ENCODE data around the gene DNAH6. TPM values are rescaled to one million over a fixed set of nuclear protein-coding genes. Genes with fewer than 3 reads are reported as not detected.

The DNAH6 gene
- total and polyA plus RNA-seq, 2 of the 13 experiments (the other 11 are each of a cell fraction or from before 2014, with no cell fraction given): 0.01 TPM; not detected in 1

DNA sequence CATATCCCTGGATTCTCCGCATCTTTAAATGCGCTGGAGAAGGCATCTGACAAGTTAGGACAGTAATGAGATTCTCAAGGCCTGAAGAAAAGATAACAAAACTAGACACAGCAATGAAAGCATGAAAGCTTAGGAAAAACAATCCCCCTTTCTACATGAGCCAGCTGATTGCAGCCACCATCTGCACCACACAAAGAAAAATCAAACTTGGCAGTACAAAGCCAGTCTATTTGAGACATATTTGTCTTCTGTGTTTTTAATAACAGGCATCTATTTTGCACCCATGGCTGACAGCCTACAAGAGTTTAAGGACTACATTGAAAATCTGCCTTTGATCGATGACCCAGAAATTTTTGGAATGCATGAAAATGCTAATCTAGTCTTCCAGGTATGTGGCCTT lies 281.0 kb downstream of the DNAH6 start:
- H3K27ac ChIP-seq (ENCODE audit: extremely low read length, insufficient read depth, low read length): no peak overlapping the region
- 51% methylated on average over 3 of the region's 3 CpGs for WGBS (ENCODE audit: low lambda C conversion rate)
- DNase-seq (ENCODE audit: low spot score) (no peak), ATAC-seq (no peak), FAIRE-seq (no peak)
- POLR2A ChIA-PET: no interaction called here
- TF ChIP-seq, protein P1, sequence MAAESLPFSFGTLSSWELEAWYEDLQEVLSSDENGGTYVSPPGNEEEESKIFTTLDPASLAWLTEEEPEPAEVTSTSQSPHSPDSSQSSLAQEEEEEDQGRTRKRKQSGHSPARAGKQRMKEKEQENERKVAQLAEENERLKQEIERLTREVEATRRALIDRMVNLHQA (CRISPR knock-in tag; IDR thresholded peaks at IDR 0.05): no peak
- no peak for TF ChIP-seq KLF11 (CRISPR knock-in tag; IDR thresholded peaks at IDR 0.05)
- no peaks in the 10 kb centered on the region for H3K36me3 ChIP-seq (replicated peaks in 1 of 2; ENCODE audit: control insufficient read depth in 1 of 2, insufficient read depth in 2 of 2, low read length in 2 of 2)
- BruUV-seq (replicated peaks): no TSS peak
- no peak overlapping the region for H3K4me3 ChIP-seq (replicated peaks in 1 of 3; ENCODE audit: insufficient read depth in 1 of 3, low read depth in 2 of 3, low read length in 3 of 3)
- H3K4me2 ChIP-seq (ENCODE audit: low read depth, low read length): no peak overlapping the region
- intact Hi-C loops (cut with micrococcal nuclease; ENCODE audit: unreplicated experiment) (no loop called here), in situ Hi-C loops (cut with HindIII; ENCODE audit: extremely low pct_ligation_motif_present, low pct_unique_long_range_greater_than_20kb) (no loop called here)
- H2AFZ ChIP-seq (ENCODE audit: low read length): no peak overlapping the region
- H3K79me2 ChIP-seq (ENCODE audit: insufficient read depth, low read length): no peaks in the 10 kb centered on the region
- H3K9ac ChIP-seq (ENCODE audit: insufficient read depth, low read depth, low read length): no peak overlapping the region
- no peaks in the 10 kb centered on the region; the same call in 1 of the 2 replicates for H4K20me1 ChIP-seq (ENCODE audit: insufficient read depth, low read length)
- H3K4me1 ChIP-seq (ENCODE audit: insufficient read depth, low read length): no peaks in the 10 kb centered on the region
- no peaks in the 10 kb centered on the region for H3K27me3 ChIP-seq (ENCODE audit: control insufficient read depth in 1 of 2, insufficient read depth in 2 of 2, low read length in 2 of 2)
- CTCF ChIA-PET (ENCODE audit: low intra/inter-chr PET ratio, low total read pairs): no interaction called here
- no peaks in the 10 kb centered on the region for H3K9me3 ChIP-seq (ENCODE audit: low read length)

- Histone ChIP-seq H3K79me2 (ENCODE audit: insufficient read depth, low read length) (no peaks in the 10 kb centered on the region), H3K27me3 (ENCODE audit: control insufficient read depth in 1 of 2, insufficient read depth in 2 of 2, low read length in 2 of 2) (no peaks in the 10 kb centered on the region), H3K4me1 (ENCODE audit: insufficient read depth, low read length) (no peaks in the 10 kb centered on the region), H3K9me3 (ENCODE audit: low read length) (no peaks in the 10 kb centered on the region), H3K27ac (ENCODE audit: extremely low read length, insufficient read depth, low read length) (no peak overlapping the region), H4K20me1 (ENCODE audit: insufficient read depth, low read length) (no peaks in the 10 kb centered on the region), H3K9ac (ENCODE audit: insufficient read depth, low read depth, low read length) (no peak overlapping the region), H3K36me3 (replicated peaks in 1 of 2; ENCODE audit: control insufficient read depth in 1 of 2, insufficient read depth in 2 of 2, low read length in 2 of 2) (no peaks in the 10 kb centered on the region), H2AFZ (ENCODE audit: low read length) (no peak overlapping the region), H3K4me2 (ENCODE audit: low read depth, low read length) (no peak overlapping the region), H3K4me3 (replicated peaks in 1 of 3; ENCODE audit: insufficient read depth in 1 of 3, low read depth in 2 of 3, low read length in 3 of 3) (no peak overlapping the region)
- FAIRE-seq (no peak), DNase-seq (ENCODE audit: low spot score) (no peak), ATAC-seq (no peak)
- BruUV-seq (replicated peaks): no TSS peak
- TF ChIP-seq ZBTB4 (CRISPR knock-in tag; IDR thresholded peaks at IDR 0.05; ENCODE audit: borderline replicate concordance): no peak
- no peak for TF ChIP-seq ZNF772 (CRISPR knock-in tag; IDR thresholded peaks at IDR 0.05)
- no peak for TF ChIP-seq NFYB (CRISPR knock-in tag; IDR thresholded peaks at IDR 0.05)
- TF ChIP-seq HOXD1 (CRISPR knock-in tag; IDR thresholded peaks at IDR 0.05): no peak
- no peak for TF ChIP-seq ZNF264 (CRISPR knock-in tag; IDR thresholded peaks at IDR 0.05)
- TF ChIP-seq ZNF570 (CRISPR knock-in tag; IDR thresholded peaks at IDR 0.05; ENCODE audit: borderline replicate concordance): no peak
- TF ChIP-seq ZBTB39 (CRISPR knock-in tag; IDR thresholded peaks at IDR 0.05): no peak
- TF ChIP-seq KLF13 (CRISPR knock-in tag; IDR thresholded peaks at IDR 0.05): no peak
- no peak for TF ChIP-seq HHEX (CRISPR knock-in tag; IDR thresholded peaks at IDR 0.05)
- TF ChIP-seq CAMTA2 (CRISPR knock-in tag; IDR thresholded peaks at IDR 0.05; ENCODE audit: borderline replicate concordance): no peak
- no peak for TF ChIP-seq ZSCAN22 (CRISPR knock-in tag; IDR thresholded peaks at IDR 0.05)
- no peak for TF ChIP-seq ZSCAN30 (CRISPR knock-in tag; IDR thresholded peaks at IDR 0.05)
- TF ChIP-seq ZBTB38 (CRISPR knock-in tag; IDR thresholded peaks at IDR 0.05): no peak
- in situ Hi-C loops (cut with HindIII; ENCODE audit: extremely low pct_ligation_motif_present, low pct_unique_long_range_greater_than_20kb): no loop called here
- CTCF ChIA-PET (ENCODE audit: low intra/inter-chr PET ratio, low total read pairs): no interaction called here
- POLR2A ChIA-PET: no interaction called here
- intact Hi-C loops (cut with micrococcal nuclease; ENCODE audit: unreplicated experiment): no loop called here
- WGBS (ENCODE audit: low lambda C conversion rate): 7% methylated on average over 1 of the region's 1 CpG
Measured at GRCh38 chr2:84799772-84800171, 283.5 kb downstream of the DNAH6 start.
